Panc1 (cell line): ENCODE measurements around the gene HOXB3. TPM values are rescaled to one million over a fixed set of nuclear protein-coding genes. Genes with fewer than 3 reads are reported as not detected.

Source experiments
- ATAC-seq: fragments of 200-7000 bp; cut with Tn5 transposase; 2 replicates; pipeline ENCODE4 v1.9.1; 2020; ENCODE audit warnings: mild to moderate bottlenecking, moderate library complexity
- BruUV-seq: library from RNA; stranded (reverse); fragments of 400-500 nt; replicated peaks from 2 replicates; lab custom pipeline; 2021; lab: Mats Ljungman, UMichigan
- CTCF ChIA-PET: fragments of 300-600 bp; sonication (Branson Sonifier 250); formaldehyde crosslinking; loops from one replicate; lab custom pipeline; 2022; ENCODE audit warnings: antibody characterized with exemption; lab: Charles Lee
- POLR2A ChIA-PET: fragments of 300-600 bp; sonication (Branson Sonifier 250); formaldehyde crosslinking; loops from one replicate; lab custom pipeline; 2022; ENCODE audit warnings: antibody characterized with exemption; lab: Charles Lee
- DNase-seq: peaks from one replicate; pipeline ENCODE4 v3.0.0-alpha.2; 2010; ENCODE audit warnings: low read depth, low spot score
- H3K27ac ChIP-seq: 2 replicates; pipeline ENCODE4 v1.5.1; 2011; ENCODE audit warnings: mild to moderate bottlenecking, low read length, inconsistent platforms
- H3K27me3 ChIP-seq: fragments of 200-500 bp; sonication (Bioruptor generic); 2 replicates; pipeline ENCODE4 v1.6.0; 2014; ENCODE audit warnings: low read length, inconsistent platforms; ENCODE audit not compliant: control insufficient read depth, insufficient read depth
- H3K36me3 ChIP-seq: fragments of 200-500 bp; sonication (Bioruptor generic); 2 replicates; pipeline ENCODE4 v1.5.1; 2014; ENCODE audit warnings: inconsistent platforms, mild to moderate bottlenecking, low read length, moderate library complexity; ENCODE audit not compliant: control insufficient read depth, insufficient read depth
- H3K4me1 ChIP-seq: 2 replicates; pipeline ENCODE4 v1.5.1; 2011; ENCODE audit warnings: inconsistent platforms, mild to moderate bottlenecking, low read length, moderate library complexity; ENCODE audit not compliant: control insufficient read depth, insufficient read depth
- H3K4me3 ChIP-seq, 2 experiments: 2 replicates each; pipeline ENCODE4 v1.5.1; 2011 to 2012; ENCODE audit warnings: low read depth in 2 of 2, low read length in 2 of 2, mild to moderate bottlenecking in 2 of 2, inconsistent platforms in 1 of 2, moderate library complexity in 1 of 2
- H3K9me3 ChIP-seq: fragments of 200-500 bp; sonication (Bioruptor generic); 2 replicates; pipeline ENCODE4 v1.5.1; 2014; ENCODE audit warnings: low read depth, mild to moderate bottlenecking, inconsistent platforms, low read length, moderate library complexity; ENCODE audit not compliant: control insufficient read depth, insufficient read depth
- POLR2AphosphoS5 ChIP-seq: IDR thresholded peaks from 2 replicates; pipeline ENCODE4 v1.6.1; 2012; ENCODE audit warnings: mild to moderate bottlenecking, low read depth, low read length, moderate library complexity
- REST ChIP-seq, 2 experiments: IDR thresholded peaks; 2 replicates each; pipeline ENCODE4 v1.6.1; 2011 to 2012; ENCODE audit warnings: low read depth in 2 of 2, control low read depth in 1 of 2, low read length in 1 of 2, mild to moderate bottlenecking in 1 of 2, moderate library complexity in 1 of 2; ENCODE audit not compliant: insufficient read depth in 1 of 2
- SIN3A ChIP-seq: IDR thresholded peaks from 2 replicates; pipeline ENCODE4 v1.6.1; 2012; ENCODE audit warnings: low read depth, mild to moderate bottlenecking, low read length, moderate library complexity, borderline replicate concordance; ENCODE audit not compliant: insufficient read depth
- TCF7L2 ChIP-seq: IDR thresholded peaks from 2 replicates; pipeline ENCODE4 v1.6.1; 2011; ENCODE audit warnings: mild to moderate bottlenecking, low read depth, low read length, inconsistent platforms
- in situ Hi-C: cut with HindIII; loops from 2 replicates; pipeline ENCODE4 v1.10.0; 2016; ENCODE audit warnings: low sequenced_read_pairs, low pct_unique_long_range_greater_than_20kb
- intact Hi-C: fragments of 100-400 bp; cut with micrococcal nuclease; formaldehyde crosslinking; loops from one replicate; pipeline ENCODE4 v1.10.0; 2022; ENCODE audit not compliant: unreplicated experiment
- total RNA-seq: library from RNA; stranded (reverse); gene quantifications from one replicate; pipeline ENCODE4 v1.2.1, GENCODE V29; 2021; ENCODE audit not compliant: unreplicated experiment
- TF ChIP-seq, protein P1 (sequence below): fragments of 450-650 bp; IDR thresholded peaks from 2 replicates; pipeline ENCODE4 v1.5.1; 2017; ENCODE audit warnings: mild to moderate bottlenecking

HOXB3 gene
- total RNA-seq, 1 experiment from 2014 or later: 127 TPM

DNA sequence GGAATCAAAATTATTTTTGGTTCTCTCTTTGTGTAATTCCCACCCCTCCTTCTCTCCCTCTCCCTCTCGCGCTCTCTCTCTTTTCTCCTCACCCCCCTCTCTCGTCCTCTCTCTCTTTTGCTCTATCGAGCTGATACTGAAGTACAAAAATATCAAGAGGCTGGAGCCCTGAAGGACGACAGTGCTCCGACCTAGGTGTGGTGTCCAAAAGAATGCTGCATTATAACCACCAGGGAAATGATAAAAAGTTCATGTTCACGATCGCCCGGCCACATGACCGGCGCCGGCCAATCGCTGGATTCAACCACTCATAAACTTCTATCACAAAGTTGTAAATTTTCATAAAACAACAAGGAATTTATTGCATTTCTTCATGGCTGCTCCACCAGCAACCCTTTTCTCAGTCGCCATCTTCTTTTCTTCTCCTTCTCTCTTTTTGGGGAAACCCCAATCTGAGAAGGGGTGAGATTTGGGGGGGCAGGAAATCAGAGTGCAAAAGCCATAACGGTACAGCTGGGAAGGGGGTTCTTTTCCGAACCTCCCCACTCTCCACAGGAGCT lies 14.8 kb upstream of the HOXB3 start, which contains the start of gene HOXB6:
TSS of gene HOXB6 (minus strand) at position 217 of the 560 bp plus-strand sequence. CDS start 6,836 bp downstream, outside the sequence.
- Histone ChIP-seq H3K27me3 (no peaks in the 10 kb centered on the region), H3K27ac (peak within 1 kb of the TSS; percentile 99), H3K4me1 (peaks cover 57% of the 10 kb centered on the region), H3K9me3 (no peaks in the 10 kb centered on the region), H3K36me3 (peaks cover 2% of the 10 kb centered on the region), H3K4me3 (peak within 1 kb of the TSS; percentile 70 to 99)
- intact Hi-C loops (loop anchor here (5.0 kb wide), 1 partner anchor 942 kb away; no protein-coding TSS in a partner anchor), in situ Hi-C loops (no loop called here)
- DNase-seq (no peak), ATAC-seq (peak; percentile 15)
- BruUV-seq: no TSS peak
- ChIA-PET CTCF (interaction anchor here (1.0 to 1.2 kb wide), 2 partner anchors 13 to 58 kb away, joined by 4 to 7 read pairs; no protein-coding TSS in a partner anchor), POLR2A (interaction anchor here (0.5 to 2.8 kb wide), 5 partner anchors 9 to 586 kb away, joined by 3 to 18 read pairs (median 11); partner anchors contain the start of gene HOXB8)
- peak; percentile 59 for TF ChIP-seq TCF7L2
- TF ChIP-seq SIN3A: 0 out of 2 replicates have a peak, but pooled peaks have one; percentile 79
- TF ChIP-seq REST (IDR thresholded peaks at IDR 0.05; ENCODE audit: insufficient read depth in 1 of 2, low read depth in 2 of 2, low read length in 1 of 2): no peak; a peak in 1 of 4 replicates
- peak; percentile 96 for TF ChIP-seq POLR2AphosphoS5

DNA sequence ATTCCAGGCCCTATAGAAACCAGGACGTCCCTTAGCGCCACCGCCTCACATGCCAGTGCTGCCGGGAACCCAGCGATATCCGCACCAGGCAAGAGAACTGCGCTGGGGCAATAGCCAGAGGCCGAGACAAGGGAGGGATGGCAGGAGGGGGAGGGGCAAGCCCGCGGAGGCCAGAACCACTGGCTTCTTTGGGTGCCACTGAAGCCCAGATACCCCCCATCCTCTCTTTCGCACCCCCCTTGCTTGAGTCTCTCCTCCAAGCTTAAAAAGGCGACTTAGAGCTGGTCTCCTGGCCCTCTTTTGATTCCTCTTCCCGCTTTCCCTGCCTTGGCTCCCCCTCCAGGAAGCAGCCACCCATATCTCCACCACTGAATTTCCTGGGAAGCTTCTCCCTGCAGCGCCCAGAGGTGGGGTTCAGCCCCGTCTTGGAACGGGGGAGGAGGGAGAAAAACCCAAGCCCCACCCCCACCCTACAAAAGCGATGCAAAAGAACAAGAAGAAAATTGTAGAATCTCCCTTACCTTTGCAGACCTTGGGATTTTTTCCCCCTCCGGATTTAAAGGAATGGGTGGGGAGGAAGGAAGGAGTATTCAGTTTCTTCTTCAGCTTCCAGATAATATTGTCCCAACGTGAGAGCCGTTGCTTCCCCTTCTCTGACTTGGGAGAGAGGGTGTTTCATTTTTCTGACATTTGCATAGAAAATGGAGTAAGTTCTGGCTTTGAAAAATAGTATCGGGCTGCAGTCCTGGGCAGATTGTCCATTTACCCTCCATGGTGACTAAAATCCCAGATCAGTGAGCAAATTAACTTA lies 14.1 kb upstream of the HOXB3 start:
- intact Hi-C loops (no loop called here), in situ Hi-C loops (no loop called here)
- peak; percentile 96 for TF ChIP-seq SIN3A
- TF ChIP-seq TCF7L2: no peak; the same call in 1 of the 2 replicates
- TF ChIP-seq, protein P1, sequence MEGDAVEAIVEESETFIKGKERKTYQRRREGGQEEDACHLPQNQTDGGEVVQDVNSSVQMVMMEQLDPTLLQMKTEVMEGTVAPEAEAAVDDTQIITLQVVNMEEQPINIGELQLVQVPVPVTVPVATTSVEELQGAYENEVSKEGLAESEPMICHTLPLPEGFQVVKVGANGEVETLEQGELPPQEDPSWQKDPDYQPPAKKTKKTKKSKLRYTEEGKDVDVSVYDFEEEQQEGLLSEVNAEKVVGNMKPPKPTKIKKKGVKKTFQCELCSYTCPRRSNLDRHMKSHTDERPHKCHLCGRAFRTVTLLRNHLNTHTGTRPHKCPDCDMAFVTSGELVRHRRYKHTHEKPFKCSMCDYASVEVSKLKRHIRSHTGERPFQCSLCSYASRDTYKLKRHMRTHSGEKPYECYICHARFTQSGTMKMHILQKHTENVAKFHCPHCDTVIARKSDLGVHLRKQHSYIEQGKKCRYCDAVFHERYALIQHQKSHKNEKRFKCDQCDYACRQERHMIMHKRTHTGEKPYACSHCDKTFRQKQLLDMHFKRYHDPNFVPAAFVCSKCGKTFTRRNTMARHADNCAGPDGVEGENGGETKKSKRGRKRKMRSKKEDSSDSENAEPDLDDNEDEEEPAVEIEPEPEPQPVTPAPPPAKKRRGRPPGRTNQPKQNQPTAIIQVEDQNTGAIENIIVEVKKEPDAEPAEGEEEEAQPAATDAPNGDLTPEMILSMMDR: no peak
- peak in 1 of 2 experiments; percentile 15; a peak in 1 of 4 replicates for TF ChIP-seq REST (IDR thresholded peaks at IDR 0.05; ENCODE audit: insufficient read depth in 1 of 2, low read depth in 2 of 2, low read length in 1 of 2)
- TF ChIP-seq POLR2AphosphoS5: peak; percentile 78; the same call in 1 of the 2 replicates
- DNase-seq (no peak), ATAC-seq (peak; percentile 57)
- CTCF ChIA-PET: interaction anchor here (1.0 to 1.2 kb wide), 2 partner anchors 14 to 57 kb away, joined by 4 to 7 read pairs; no protein-coding TSS in a partner anchor
- BruUV-seq: no TSS peak
- Histone ChIP-seq H3K4me1 (peaks cover 57% of the 10 kb centered on the region), H3K27me3 (no peaks in the 10 kb centered on the region), H3K9me3 (no peaks in the 10 kb centered on the region), H3K4me3 (peak overlapping the region; percentile 70 to 99), H3K27ac (peak overlapping the region; percentile 99), H3K36me3 (peaks cover 2% of the 10 kb centered on the region)
- POLR2A ChIA-PET: interaction anchor here (0.5 to 1.2 kb wide), 4 partner anchors 8 to 585 kb away, joined by 3 to 18 read pairs (median 12); no protein-coding TSS in a partner anchor
